NT2/D1 (cell line): ENCODE data around the gene COBL.

Experiments used
- YY1 ChIP-seq: IDR thresholded peaks from 2 replicates; pipeline ENCODE4 v1.6.1; 2011; ENCODE audit not compliant: insufficient read length, insufficient read depth
- ZNF274 ChIP-seq: IDR thresholded peaks from 2 replicates; pipeline ENCODE4 v1.6.1; 2011; ENCODE audit warnings: mild to moderate bottlenecking, low read depth, low read length

DNA sequence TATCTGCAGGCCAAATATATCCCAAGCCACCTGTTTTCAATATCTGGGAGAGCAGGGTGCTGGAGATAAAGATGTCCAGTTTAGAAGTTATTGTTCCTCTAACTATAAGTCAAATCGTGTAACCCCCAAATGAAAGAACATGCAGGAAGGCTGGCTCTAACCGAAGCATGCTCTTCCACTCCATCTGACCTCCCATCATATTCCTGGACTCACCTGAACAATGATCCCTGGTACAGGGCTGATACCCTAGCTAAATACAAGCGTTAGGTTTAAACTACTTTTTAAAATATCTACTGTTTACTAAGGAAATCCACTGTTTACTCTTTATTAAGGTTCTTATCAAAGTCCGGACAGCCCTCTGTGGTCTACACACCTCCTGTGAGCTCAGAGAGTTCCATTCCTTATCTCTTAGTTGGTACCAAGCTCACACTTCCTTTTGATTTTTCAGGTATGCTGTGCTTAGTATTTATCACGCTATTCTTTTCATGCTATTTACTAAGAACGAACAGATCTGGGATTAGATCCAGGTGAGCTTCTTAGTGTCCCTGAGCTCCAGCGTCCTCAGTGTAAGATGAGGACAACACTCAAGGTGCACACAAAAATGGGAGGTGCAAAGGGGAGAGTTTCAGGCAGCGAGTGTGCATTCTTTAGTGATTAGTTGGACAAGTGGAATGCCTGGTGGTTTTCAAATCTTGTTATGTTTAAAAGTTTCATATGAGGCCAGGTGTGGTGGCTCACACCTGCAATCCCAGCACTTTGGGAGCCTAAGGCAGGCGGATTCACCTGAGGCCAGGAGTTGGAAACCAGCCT lies 23.6 kb upstream of the COBL start:
- TF ChIP-seq ZNF274 (no peak), YY1 (no peak)
